NT2/D1 (cell line): ENCODE data around the gene XPO1.

ENCODE experiments used
- YY1 ChIP-seq: IDR thresholded peaks from 2 replicates; pipeline ENCODE4 v1.6.1; 2011; ENCODE audit not compliant: insufficient read length, insufficient read depth
- ZNF274 ChIP-seq: IDR thresholded peaks from 2 replicates; pipeline ENCODE4 v1.6.1; 2011; ENCODE audit warnings: mild to moderate bottlenecking, low read depth, low read length

DNA sequence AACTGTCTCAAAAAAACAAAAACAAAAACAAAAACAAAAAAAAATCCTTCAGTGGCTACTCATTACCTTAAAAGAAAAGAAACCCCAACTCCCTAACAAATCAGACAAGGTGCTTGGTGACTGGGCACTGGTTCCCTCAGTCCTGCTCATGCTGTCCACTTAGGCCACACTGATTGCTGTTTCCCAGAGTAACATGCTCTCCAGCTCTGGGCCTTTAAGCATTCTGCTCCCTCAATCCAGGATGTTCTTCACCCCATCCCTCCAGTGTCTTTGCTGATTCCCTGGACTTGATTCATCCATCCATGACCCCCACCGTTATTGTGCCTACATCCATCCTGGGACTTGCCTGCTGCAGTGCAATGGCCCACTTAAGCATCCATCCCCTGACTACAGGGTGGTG is 16.4 kb upstream of the XPO1 start:
- TF ChIP-seq ZNF274 = no peak
- no peak for TF ChIP-seq YY1
